ENCODE data around the gene MAML3. TPM values are rescaled to one million over a fixed set of nuclear protein-coding genes. Genes with fewer than 3 reads are reported as not detected.

Gene MAML3
- total and polyA plus RNA-seq, 2 experiments from 2014 or later, result 1.7 to 6.5 TPM

- TF ChIP-seq EZH2 (IDR thresholded peaks at IDR 0.05; ENCODE audit: low read depth, unreplicated experiment) (no peak), CREB1 (CRISPR knock-in tag; IDR thresholded peaks at IDR 0.05; ENCODE audit: low read depth) (no peak), JUNB (IDR thresholded peaks at IDR 0.05; ENCODE audit: unreplicated experiment) (no peak), ZNF114 (CRISPR knock-in tag; IDR thresholded peaks at IDR 0.05) (no peak), POLR2AphosphoS5 (IDR thresholded peaks at IDR 0.05; ENCODE audit: low read depth) (no peak), STAT1 (IDR thresholded peaks at IDR 0.05; ENCODE audit: unreplicated experiment) (no peak), EZH2phosphoT487 (IDR thresholded peaks at IDR 0.05; ENCODE audit: unreplicated experiment) (no peak)
- TF ChIP-seq, protein P1, sequence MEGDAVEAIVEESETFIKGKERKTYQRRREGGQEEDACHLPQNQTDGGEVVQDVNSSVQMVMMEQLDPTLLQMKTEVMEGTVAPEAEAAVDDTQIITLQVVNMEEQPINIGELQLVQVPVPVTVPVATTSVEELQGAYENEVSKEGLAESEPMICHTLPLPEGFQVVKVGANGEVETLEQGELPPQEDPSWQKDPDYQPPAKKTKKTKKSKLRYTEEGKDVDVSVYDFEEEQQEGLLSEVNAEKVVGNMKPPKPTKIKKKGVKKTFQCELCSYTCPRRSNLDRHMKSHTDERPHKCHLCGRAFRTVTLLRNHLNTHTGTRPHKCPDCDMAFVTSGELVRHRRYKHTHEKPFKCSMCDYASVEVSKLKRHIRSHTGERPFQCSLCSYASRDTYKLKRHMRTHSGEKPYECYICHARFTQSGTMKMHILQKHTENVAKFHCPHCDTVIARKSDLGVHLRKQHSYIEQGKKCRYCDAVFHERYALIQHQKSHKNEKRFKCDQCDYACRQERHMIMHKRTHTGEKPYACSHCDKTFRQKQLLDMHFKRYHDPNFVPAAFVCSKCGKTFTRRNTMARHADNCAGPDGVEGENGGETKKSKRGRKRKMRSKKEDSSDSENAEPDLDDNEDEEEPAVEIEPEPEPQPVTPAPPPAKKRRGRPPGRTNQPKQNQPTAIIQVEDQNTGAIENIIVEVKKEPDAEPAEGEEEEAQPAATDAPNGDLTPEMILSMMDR (conservative IDR thresholded peaks at IDR 0.05; ENCODE audit: low read depth in 2 of 2), result no peak
- TF ChIP-seq, protein P2, sequence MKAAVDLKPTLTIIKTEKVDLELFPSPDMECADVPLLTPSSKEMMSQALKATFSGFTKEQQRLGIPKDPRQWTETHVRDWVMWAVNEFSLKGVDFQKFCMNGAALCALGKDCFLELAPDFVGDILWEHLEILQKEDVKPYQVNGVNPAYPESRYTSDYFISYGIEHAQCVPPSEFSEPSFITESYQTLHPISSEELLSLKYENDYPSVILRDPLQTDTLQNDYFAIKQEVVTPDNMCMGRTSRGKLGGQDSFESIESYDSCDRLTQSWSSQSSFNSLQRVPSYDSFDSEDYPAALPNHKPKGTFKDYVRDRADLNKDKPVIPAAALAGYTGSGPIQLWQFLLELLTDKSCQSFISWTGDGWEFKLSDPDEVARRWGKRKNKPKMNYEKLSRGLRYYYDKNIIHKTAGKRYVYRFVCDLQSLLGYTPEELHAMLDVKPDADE (IDR thresholded peaks at IDR 0.05), result no peak
Observed at GRCh38 chr4:139869810-139870209, 284.2 kb downstream of the MAML3 start (continued).

GRCh38 chr4:139866276-139866962 lies 287.6 kb downstream of the MAML3 start:
- DNase-seq (ENCODE audit: low spot score) (no peak), ATAC-seq (no peak)
- Histone ChIP-seq H3K79me2 (replicated peaks; ENCODE audit: insufficient read depth) (no peaks in the 10 kb centered on the region), H4K20me1 (replicated peaks; ENCODE audit: insufficient read depth) (no peaks in the 10 kb centered on the region), H3K36me3 (ENCODE audit: insufficient read depth) (no peaks in the 10 kb centered on the region), H3K27me3 (ENCODE audit: insufficient read depth) (no peaks in the 10 kb centered on the region), H3K9me2 (ENCODE audit: insufficient read depth) (no peaks in the 10 kb centered on the region), H3K4me1 (ENCODE audit: insufficient read depth) (no peaks in the 10 kb centered on the region; the same call in 1 of the 2 replicates), H3K27ac (ENCODE audit: low read depth) (no peak overlapping the region), H3F3A (replicated peaks; ENCODE audit: low read depth) (no peaks in the 10 kb centered on the region), H3K4me2 (no peak overlapping the region), H3K4me3 (no peak overlapping the region), H2AFZ (no peak overlapping the region)
- Mint-ChIP-seq H3K27ac (no peak overlapping the region), H3K4me1 (peaks cover 4% of the 10 kb centered on the region; the same call in 2 of the 3 replicates), H3K27me3 (ENCODE audit: insufficient read depth, low read depth, poor library complexity) (no peaks in the 10 kb centered on the region), H3K4me3 (no peak overlapping the region), H3K36me3 (ENCODE audit: low read depth) (no peaks in the 10 kb centered on the region), H3K9me3 (no peaks in the 10 kb centered on the region)
- no peak for TF ChIP-seq NANOG (IDR thresholded peaks at IDR 0.05; ENCODE audit: borderline replicate concordance)
- no peak for TF ChIP-seq POLR2AphosphoS5 (IDR thresholded peaks at IDR 0.05; ENCODE audit: low read depth)
- no peak for TF ChIP-seq STAT1 (IDR thresholded peaks at IDR 0.05; ENCODE audit: unreplicated experiment)
- TF ChIP-seq ZNF331 (CRISPR knock-in tag; IDR thresholded peaks at IDR 0.05; ENCODE audit: low read depth), result no peak
- TF ChIP-seq ZNF462 (CRISPR knock-in tag; IDR thresholded peaks at IDR 0.05), result no peak
- TF ChIP-seq, protein P2 (IDR thresholded peaks at IDR 0.05), result no peak
- TF ChIP-seq ZNF114 (CRISPR knock-in tag; IDR thresholded peaks at IDR 0.05), result no peak
